ENCODE data around the gene PRKCI.

Gene PRKCI

GRCh38 chr3:170221924-170222646 is at the start of gene PRKCI:
Gene PRKCI, plus strand, starts transcription at chr3:170222424. Its CDS starts 246 bp downstream, at chr3:170222670.
- H3K4me3 ChIP-seq (ENCODE audit: low read depth, low read length): peak within 1 kb of the TSS; percentile 78
- TF ChIP-seq, protein P1, sequence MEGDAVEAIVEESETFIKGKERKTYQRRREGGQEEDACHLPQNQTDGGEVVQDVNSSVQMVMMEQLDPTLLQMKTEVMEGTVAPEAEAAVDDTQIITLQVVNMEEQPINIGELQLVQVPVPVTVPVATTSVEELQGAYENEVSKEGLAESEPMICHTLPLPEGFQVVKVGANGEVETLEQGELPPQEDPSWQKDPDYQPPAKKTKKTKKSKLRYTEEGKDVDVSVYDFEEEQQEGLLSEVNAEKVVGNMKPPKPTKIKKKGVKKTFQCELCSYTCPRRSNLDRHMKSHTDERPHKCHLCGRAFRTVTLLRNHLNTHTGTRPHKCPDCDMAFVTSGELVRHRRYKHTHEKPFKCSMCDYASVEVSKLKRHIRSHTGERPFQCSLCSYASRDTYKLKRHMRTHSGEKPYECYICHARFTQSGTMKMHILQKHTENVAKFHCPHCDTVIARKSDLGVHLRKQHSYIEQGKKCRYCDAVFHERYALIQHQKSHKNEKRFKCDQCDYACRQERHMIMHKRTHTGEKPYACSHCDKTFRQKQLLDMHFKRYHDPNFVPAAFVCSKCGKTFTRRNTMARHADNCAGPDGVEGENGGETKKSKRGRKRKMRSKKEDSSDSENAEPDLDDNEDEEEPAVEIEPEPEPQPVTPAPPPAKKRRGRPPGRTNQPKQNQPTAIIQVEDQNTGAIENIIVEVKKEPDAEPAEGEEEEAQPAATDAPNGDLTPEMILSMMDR (conservative IDR thresholded peaks at IDR 0.05; ENCODE audit: low read depth, low read length): no peak
- DNase-seq (ENCODE audit: low read depth): peak; percentile 99

GRCh38 chr3:170178651-170179050 is 43.6 kb upstream of the PRKCI start:
- TF ChIP-seq, protein P1 (conservative IDR thresholded peaks at IDR 0.05; ENCODE audit: low read depth, low read length): no peak
- no peak for DNase-seq (ENCODE audit: low read depth)
- no peak overlapping the region for H3K4me3 ChIP-seq (ENCODE audit: low read depth, low read length)

DNA sequence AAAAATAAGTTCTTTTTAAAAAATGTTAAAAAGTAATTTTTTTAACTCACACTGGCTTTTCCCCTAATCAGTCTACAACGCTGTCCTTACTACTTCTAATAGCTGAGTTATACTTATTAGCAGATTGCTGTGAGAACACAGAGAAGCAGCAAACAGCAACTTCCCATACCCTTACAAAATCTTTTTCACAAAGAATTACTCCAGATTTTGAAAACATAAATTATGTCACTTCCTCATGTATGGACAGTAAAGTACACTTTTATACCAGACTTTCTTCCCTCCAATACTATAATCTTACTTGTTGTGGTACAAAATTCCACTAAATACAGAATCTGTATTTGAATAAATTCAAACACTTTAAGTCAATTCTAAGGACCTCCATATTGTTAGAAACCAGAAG is 42.8 kb upstream of the PRKCI start:
- peak overlapping the region; percentile 99 for H3K4me3 ChIP-seq (ENCODE audit: low read depth, low read length)
- DNase-seq (ENCODE audit: low read depth): no peak
- TF ChIP-seq, protein P1 (conservative IDR thresholded peaks at IDR 0.05; ENCODE audit: low read depth, low read length): no peak

GRCh38 chr3:170180079-170180907 is 41.9 kb upstream of the PRKCI start:
- peak; percentile 56 for DNase-seq (ENCODE audit: low read depth)
- TF ChIP-seq, protein P1 (conservative IDR thresholded peaks at IDR 0.05; ENCODE audit: low read depth, low read length): no peak
- peak overlapping the region; percentile 99 for H3K4me3 ChIP-seq (ENCODE audit: low read depth, low read length)

DNA sequence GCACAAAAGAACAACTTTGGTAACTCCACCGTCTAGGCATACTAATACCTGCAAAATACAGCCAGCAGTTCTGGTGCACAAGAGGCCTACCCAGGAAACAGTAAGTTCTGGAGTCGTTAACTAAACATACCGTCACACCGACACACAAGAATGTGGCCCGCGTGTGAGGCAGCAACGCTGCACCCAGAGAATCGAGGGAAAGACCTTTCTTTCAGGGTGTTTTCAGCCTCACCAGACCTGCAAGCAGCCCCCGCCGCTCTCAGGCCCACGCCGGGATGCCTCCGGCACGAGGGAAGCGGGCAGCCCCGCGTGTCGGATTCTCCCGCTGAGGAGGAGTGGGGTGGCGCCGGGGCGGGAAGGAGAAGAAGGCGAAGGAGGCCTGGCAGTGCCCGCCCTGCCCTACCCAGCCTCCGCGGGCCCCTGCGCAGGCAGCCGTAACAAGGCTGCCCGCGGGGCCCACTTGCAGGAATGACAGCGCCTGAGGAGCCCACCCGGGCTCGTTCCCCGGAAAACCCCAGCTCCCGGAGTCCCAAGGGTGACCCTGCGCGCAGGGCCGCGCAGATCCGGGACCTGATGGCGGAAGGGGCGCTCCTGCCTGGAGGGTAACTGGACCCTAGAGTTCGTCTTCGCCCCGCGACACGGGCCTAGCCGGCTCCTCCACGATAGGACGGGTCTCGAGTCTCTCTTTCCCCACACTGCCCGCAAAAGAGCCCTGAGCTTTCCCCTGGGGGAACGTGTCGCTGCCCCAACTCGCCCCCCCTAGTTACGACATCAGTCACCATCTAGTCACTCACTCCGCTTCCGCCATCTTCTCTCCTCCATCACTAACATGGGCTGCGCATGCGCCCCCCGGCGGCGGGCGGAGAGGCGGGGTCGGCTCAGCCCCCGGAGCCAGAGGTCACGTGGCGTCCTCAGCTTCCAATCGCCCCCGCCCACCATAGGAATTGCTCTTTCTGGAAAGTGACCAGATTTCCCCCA is 41.0 kb upstream of the PRKCI start, which contains the start of gene PHC3:
PHC3 (minus strand) TSS at position 826 of the 978 bp plus-strand sequence; CDS start at position 808, 18 bp downstream.
- peak within 1 kb of the TSS; percentile 99 for H3K4me3 ChIP-seq (ENCODE audit: low read depth, low read length)
- peak; percentile 91 for DNase-seq (ENCODE audit: low read depth)
- TF ChIP-seq, protein P1 (conservative IDR thresholded peaks at IDR 0.05; ENCODE audit: low read depth, low read length): peak; percentile 12

Data from choroid plexus epithelial cell (primary cell).